Stimulated activated CD4-positive, alpha-beta T cell treated with anti-CD3 and anti-CD28 coated beads, TNF-alpha, amount 100 ng/mL, for 24 hours (primary cell): ENCODE measurements around the gene FAM161B.

ENCODE experiments used
- DNase-seq, 3 experiments: peaks; one replicate each; pipeline ENCODE4 v3.0.0-alpha.2; 2020; ENCODE audit warnings: low read depth in 3 of 3

Gene FAM161B

DNA sequence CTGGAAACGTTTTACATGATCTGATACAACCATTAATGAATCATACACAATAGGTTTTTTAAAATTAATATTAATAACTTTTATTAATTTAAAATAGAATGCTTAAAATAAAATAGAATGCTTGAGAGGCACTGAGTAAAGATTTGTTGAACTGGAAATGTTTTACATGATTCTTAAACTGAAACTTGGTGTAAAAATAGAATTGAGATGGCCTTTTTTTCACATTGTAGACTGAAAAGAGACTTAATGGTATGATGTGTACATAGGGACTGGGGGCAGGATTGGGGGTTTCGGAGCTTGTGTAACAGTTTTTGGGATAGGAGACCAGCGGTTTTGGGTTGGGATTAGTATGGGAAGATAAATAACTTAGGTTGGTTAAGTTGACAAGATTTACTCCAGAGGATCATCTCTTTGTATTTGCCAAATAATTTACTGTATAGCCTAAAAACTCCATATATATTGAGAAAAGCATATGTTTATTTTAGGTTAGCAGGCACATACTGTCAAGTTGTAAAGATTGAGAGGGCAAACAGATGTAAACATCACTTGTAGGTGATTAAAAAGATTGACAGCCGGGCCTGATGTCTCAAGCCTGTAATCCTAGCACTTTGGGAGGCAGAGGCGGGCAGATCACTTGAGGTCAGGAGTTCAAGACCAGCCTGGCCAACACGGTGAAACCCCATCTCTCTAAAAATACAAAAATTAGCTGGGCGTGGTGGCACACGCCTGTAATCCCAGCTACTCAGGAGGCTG is 65.3 kb downstream of the FAM161B start:
- DNase-seq: no peak
